ENCODE results near the gene EGFR.

- TF ChIP-seq, protein P1, sequence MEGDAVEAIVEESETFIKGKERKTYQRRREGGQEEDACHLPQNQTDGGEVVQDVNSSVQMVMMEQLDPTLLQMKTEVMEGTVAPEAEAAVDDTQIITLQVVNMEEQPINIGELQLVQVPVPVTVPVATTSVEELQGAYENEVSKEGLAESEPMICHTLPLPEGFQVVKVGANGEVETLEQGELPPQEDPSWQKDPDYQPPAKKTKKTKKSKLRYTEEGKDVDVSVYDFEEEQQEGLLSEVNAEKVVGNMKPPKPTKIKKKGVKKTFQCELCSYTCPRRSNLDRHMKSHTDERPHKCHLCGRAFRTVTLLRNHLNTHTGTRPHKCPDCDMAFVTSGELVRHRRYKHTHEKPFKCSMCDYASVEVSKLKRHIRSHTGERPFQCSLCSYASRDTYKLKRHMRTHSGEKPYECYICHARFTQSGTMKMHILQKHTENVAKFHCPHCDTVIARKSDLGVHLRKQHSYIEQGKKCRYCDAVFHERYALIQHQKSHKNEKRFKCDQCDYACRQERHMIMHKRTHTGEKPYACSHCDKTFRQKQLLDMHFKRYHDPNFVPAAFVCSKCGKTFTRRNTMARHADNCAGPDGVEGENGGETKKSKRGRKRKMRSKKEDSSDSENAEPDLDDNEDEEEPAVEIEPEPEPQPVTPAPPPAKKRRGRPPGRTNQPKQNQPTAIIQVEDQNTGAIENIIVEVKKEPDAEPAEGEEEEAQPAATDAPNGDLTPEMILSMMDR (conservative IDR thresholded peaks at IDR 0.05): no peak
- TF ChIP-seq ZFX (IDR thresholded peaks at IDR 0.05): no peak
Observed at GRCh38 chr7:55233001-55233400, 214.2 kb downstream of the EGFR start.

Measured in C4-2B (cell line).